ENCODE results near the gene MAP3K19.

The MAP3K19 gene

DNA sequence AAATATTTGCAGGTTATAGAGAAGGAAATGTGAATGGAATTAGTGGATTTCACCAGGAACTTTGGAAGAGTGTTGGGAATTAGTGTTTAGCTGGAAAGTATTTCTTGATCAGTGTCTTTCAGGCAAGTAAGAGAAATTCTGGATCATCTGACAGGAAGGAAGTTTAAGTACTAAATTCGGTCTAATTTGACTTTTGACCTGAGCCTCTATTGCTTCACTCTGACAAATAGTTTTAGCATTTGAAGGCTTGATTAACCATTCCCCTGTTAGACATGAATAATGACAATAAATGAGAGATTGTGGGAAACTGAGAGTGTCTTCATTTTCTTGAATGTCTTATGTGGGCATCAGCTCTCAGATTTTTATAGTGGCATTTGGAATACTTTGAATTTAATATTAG is 112.6 kb downstream of the MAP3K19 start:
- no peak for DNase-seq (ENCODE audit: extremely low read depth in 1 of 2, low read depth in 1 of 2)

DNA sequence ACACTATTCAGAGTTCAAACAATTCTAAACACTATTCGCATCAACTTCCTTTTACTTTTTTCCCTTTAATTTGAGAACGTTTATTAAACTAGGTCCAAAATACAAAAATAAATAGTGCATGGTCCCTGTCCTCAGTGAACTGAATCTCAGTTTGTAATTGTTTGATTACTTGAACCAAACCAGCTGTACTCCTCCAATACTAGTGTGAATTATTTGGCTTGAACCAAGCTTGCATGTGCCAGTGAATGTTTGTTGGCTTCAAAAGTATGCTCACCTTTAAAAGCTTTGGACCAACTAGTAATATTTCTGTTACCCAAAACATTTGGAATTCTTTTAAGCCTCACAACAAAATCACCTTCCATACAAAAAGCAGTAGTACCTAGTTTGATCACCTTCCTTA is 113.1 kb downstream of the MAP3K19 start:
- DNase-seq (ENCODE audit: extremely low read depth in 1 of 2, low read depth in 1 of 2): no peak

GRCh38 chr2:134933732-134934131 is 113.5 kb downstream of the MAP3K19 start:
- DNase-seq (ENCODE audit: extremely low read depth in 1 of 2, low read depth in 1 of 2): no peak

- DNase-seq (ENCODE audit: extremely low read depth in 1 of 2, low read depth in 1 of 2): no peak
These were observed 114.3 kb downstream of the MAP3K19 start for GRCh38 chr2:134932864-134933526.

GRCh38 chr2:134927195-134927594 is 120.1 kb downstream of the MAP3K19 start:
- no peak for DNase-seq (ENCODE audit: extremely low read depth in 1 of 2, low read depth in 1 of 2)

DNA sequence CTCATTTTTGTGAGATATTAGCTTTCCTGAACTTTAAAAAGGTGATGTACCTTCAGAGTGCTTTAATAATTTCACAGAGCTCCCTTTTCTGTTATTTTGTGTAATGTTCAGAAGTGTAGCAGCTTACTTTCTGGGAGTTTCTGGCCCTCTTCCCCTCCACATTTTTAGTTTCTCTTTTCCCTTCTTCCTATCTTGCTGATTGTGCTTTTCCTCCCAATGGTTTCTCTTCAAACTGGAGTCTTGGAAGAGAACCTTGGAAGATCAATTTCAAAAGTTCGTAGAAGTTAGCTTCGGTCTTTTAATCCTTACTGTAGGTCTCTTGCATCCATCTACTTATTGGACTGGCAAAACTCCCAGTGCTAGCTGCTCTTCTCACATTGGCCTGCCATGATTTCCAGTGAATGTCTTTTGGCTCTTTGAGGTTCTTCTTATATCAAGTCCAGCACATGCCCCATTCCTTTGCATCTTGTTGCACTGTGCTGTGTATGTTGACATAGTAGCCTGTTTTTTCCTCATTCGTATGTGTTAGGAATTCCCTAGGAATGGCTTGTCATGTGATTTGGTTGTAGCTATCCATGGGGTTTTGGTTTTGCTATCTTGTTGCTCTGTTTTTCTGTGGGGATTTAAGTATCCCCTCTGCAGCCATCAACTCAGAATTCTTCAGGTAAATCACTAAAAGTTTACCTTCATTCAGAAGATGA is 120.9 kb downstream of the MAP3K19 start:
- DNase-seq (ENCODE audit: extremely low read depth in 1 of 2, low read depth in 1 of 2): no peak

GRCh38 chr2:134924912-134925311 is 122.3 kb downstream of the MAP3K19 start:
- DNase-seq (ENCODE audit: extremely low read depth in 1 of 2, low read depth in 1 of 2): no peak

GRCh38 chr2:134919341-134920210 is 127.7 kb downstream of the MAP3K19 start:
- DNase-seq (ENCODE audit: extremely low read depth in 1 of 2, low read depth in 1 of 2): no peak

- DNase-seq (ENCODE audit: extremely low read depth in 1 of 2, low read depth in 1 of 2): peak; percentile 99 to 100
These were observed 128.5 kb downstream of the MAP3K19 start, which contains the start of gene CCNT2 for GRCh38 chr2:134918526-134919340. Gene CCNT2 (plus strand): TSS chr2:134918822. CDS start chr2:134918855, 33 bp downstream.

GRCh38 chr2:134917888-134918525 is 129.2 kb downstream of the MAP3K19 start:
- DNase-seq (ENCODE audit: extremely low read depth in 1 of 2, low read depth in 1 of 2): no peak

- DNase-seq (ENCODE audit: extremely low read depth in 1 of 2, low read depth in 1 of 2): no peak
These were observed 129.8 kb downstream of the MAP3K19 start for GRCh38 chr2:134917360-134917865.
